Keratinocyte (primary cell): ENCODE measurements around the gene TMCC2. TPM values are rescaled to one million over a fixed set of nuclear protein-coding genes. Genes with fewer than 3 reads are reported as not detected.

Experiments
- DNase-seq: peaks from one replicate; pipeline ENCODE4 v3.0.0-alpha.2; 2011; ENCODE audit warnings: low read depth, missing footprints, low spot score
- FAIRE-seq: peaks from 2 replicates; lab custom pipeline; 2011; peaks lifted over from hg19 to GRCh38; lab: Jason Lieb, UNC
- H2AFZ ChIP-seq: 2 replicates; pipeline ENCODE4 v1.6.0; 2012; ENCODE audit warnings: low read length, control low read depth, inconsistent platforms; ENCODE audit not compliant: control insufficient read depth
- H3K27ac ChIP-seq: 2 replicates; pipeline ENCODE4 v1.5.1; 2011; ENCODE audit warnings: low read length; ENCODE audit not compliant: control insufficient read depth, insufficient read depth
- H3K27me3 ChIP-seq: 3 replicates; pipeline ENCODE4 v1.6.0; 2011; ENCODE audit warnings: low read length; ENCODE audit not compliant: control insufficient read depth, insufficient read depth; ENCODE audit errors: extremely low read depth
- H3K36me3 ChIP-seq, 2 experiments: 2 replicates in 1 of 2; 3 replicates in 1 of 2; pipeline ENCODE4 v1.5.1; 2011; ENCODE audit warnings: low read length in 2 of 2, mild to moderate bottlenecking in 1 of 2; ENCODE audit not compliant: control insufficient read depth in 2 of 2, insufficient read depth in 2 of 2; ENCODE audit errors: extremely low read depth in 1 of 2
- H3K4me1 ChIP-seq: 3 replicates; pipeline ENCODE4 v1.5.1; 2011; ENCODE audit warnings: low read length; ENCODE audit not compliant: control insufficient read depth, insufficient read depth; ENCODE audit errors: extremely low read depth
- H3K4me2 ChIP-seq: 3 replicates; pipeline ENCODE4 v1.6.0; 2011; ENCODE audit warnings: low read depth, low read length; ENCODE audit not compliant: control insufficient read depth, insufficient read depth; ENCODE audit errors: extremely low read depth
- H3K4me3 ChIP-seq, 3 experiments: fragments of 200-600 bp in 1 of 3; sonication (generic) in 1 of 3; 2 replicates in 2 of 3; 3 replicates in 1 of 3; pipeline ENCODE4 v1.5.1; 2011 to 2016; ENCODE audit warnings: low read length in 3 of 3, mild to moderate bottlenecking in 3 of 3, control low read depth in 2 of 3, inconsistent platforms in 1 of 3, low read depth in 1 of 3, mixed read lengths in 1 of 3, mixed run types in 1 of 3, moderate library complexity in 1 of 3; ENCODE audit not compliant: control insufficient read depth in 2 of 3, insufficient read depth in 2 of 3; ENCODE audit errors: extremely low read depth in 1 of 3
- H3K79me2 ChIP-seq: 2 replicates; pipeline ENCODE4 v1.6.0; 2012; ENCODE audit warnings: low read length; ENCODE audit not compliant: control insufficient read depth, insufficient read depth
- H3K9ac ChIP-seq: 3 replicates; pipeline ENCODE4 v1.6.0; 2011; ENCODE audit warnings: low read length; ENCODE audit not compliant: control insufficient read depth, insufficient read depth; ENCODE audit errors: extremely low read depth
- H3K9me1 ChIP-seq: 3 replicates; pipeline ENCODE4 v1.6.0; 2011; ENCODE audit warnings: low read length; ENCODE audit not compliant: control insufficient read depth, insufficient read depth; ENCODE audit errors: extremely low read depth
- H3K9me3 ChIP-seq: 2 replicates; pipeline ENCODE4 v1.5.1; 2012; ENCODE audit warnings: low read depth, low read length; ENCODE audit not compliant: control insufficient read depth
- H4K20me1 ChIP-seq: 3 replicates; pipeline ENCODE4 v1.6.0; 2011; ENCODE audit warnings: low read length; ENCODE audit not compliant: control insufficient read depth, insufficient read depth; ENCODE audit errors: extremely low read depth
- EZH2 ChIP-seq: IDR thresholded peaks from one replicate; pipeline ENCODE4 v1.6.1; 2012; ENCODE audit warnings: inconsistent platforms, mild to moderate bottlenecking, low read length, moderate library complexity
- dilution Hi-C: fragments of 300-500 bp; cut with MboI; formaldehyde crosslinking; loops from one replicate; pipeline ENCODE4 v1.7.0; 2020; ENCODE audit warnings: low sequenced_read_pairs; ENCODE audit not compliant: extremely low pct_ligation_motif_present
- polyA plus RNA-seq, 5 experiments: library from polyadenylated mRNA; depleted of rRNA in 3 of 5; stranded (reverse) in 3 of 5; stranded (forward) in 1 of 5; unstranded in 1 of 5; fragments of >200 nt; gene quantifications; 1 replicate in 1 of 5; 2 replicates in 3 of 5; 3 replicates in 1 of 5; pipeline versions ENCODE4 v1.2.1 to v1.2.3, GENCODE V29; 2011 to 2012; ENCODE audit warnings: missing spikeins in 2 of 5, low read depth in 1 of 5, low replicate concordance in 1 of 5
- TF ChIP-seq, protein P1 (sequence below), 3 experiments: IDR thresholded peaks in 1 of 3; conservative IDR thresholded peaks in 1 of 3; optimal IDR thresholded peaks in 1 of 3; 2 replicates in 2 of 3; 3 replicates in 1 of 3; pipeline versions ENCODE3 to v1.5.1; 2011; ENCODE audit warnings: low read length in 3 of 3, mild to moderate bottlenecking in 3 of 3, moderate library complexity in 2 of 3, control low read depth in 1 of 3, inconsistent platforms in 1 of 3; ENCODE audit not compliant: insufficient read depth in 2 of 3; ENCODE audit errors: extremely low read depth in 1 of 3

The TMCC2 gene
- polyA plus RNA-seq, 1 donor (not counting 4 experiments of a cell fraction or from before 2014, with no cell fraction given), result 0.60 TPM

DNA sequence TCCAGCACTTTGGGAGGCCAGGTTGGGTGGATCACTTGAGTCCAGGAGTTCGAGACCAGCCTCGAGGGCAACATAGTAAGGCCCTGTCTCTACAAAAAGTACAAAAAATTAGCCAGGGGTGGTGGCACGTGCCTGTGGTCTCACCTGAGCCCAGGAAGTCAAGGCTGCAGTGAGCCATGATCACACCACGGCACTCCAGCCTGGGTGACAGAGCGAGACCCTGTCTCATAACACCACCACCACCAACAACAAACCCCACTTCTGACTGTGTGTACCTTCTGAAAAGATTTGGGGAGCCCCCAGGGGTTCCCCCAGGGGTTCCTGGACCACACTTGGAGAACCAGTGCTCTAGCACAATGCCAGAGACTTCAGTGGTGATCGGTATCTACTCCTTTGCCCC is 63.9 kb downstream of the TMCC2 start:
- Histone ChIP-seq H3K9me3 (no peaks in the 10 kb centered on the region), H3K27ac (no peak overlapping the region), H3K9me1 (no peaks in the 10 kb centered on the region), H3K4me1 (peaks cover 53% of the 10 kb centered on the region), H4K20me1 (no peaks in the 10 kb centered on the region), H3K4me2 (no peak overlapping the region), H3K79me2 (no peaks in the 10 kb centered on the region), H3K36me3 (no peaks in the 10 kb centered on the region), H3K4me3 (no peak overlapping the region), H2AFZ (no peak overlapping the region), H3K27me3 (no peaks in the 10 kb centered on the region), H3K9ac (no peak overlapping the region)
- dilution Hi-C loops, result no loop called here
- FAIRE-seq (no peak), DNase-seq (no peak)
- no peak for TF ChIP-seq EZH2
- TF ChIP-seq, protein P1, sequence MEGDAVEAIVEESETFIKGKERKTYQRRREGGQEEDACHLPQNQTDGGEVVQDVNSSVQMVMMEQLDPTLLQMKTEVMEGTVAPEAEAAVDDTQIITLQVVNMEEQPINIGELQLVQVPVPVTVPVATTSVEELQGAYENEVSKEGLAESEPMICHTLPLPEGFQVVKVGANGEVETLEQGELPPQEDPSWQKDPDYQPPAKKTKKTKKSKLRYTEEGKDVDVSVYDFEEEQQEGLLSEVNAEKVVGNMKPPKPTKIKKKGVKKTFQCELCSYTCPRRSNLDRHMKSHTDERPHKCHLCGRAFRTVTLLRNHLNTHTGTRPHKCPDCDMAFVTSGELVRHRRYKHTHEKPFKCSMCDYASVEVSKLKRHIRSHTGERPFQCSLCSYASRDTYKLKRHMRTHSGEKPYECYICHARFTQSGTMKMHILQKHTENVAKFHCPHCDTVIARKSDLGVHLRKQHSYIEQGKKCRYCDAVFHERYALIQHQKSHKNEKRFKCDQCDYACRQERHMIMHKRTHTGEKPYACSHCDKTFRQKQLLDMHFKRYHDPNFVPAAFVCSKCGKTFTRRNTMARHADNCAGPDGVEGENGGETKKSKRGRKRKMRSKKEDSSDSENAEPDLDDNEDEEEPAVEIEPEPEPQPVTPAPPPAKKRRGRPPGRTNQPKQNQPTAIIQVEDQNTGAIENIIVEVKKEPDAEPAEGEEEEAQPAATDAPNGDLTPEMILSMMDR (optimal IDR thresholded peaks at IDR 0.05 in 1 of 3, IDR thresholded peaks at IDR 0.05 in 1 of 3, conservative IDR thresholded peaks at IDR 0.05 in 1 of 3; ENCODE audit: extremely low read depth in 1 of 3, insufficient read depth in 2 of 3, low read length in 3 of 3), result no peak

DNA sequence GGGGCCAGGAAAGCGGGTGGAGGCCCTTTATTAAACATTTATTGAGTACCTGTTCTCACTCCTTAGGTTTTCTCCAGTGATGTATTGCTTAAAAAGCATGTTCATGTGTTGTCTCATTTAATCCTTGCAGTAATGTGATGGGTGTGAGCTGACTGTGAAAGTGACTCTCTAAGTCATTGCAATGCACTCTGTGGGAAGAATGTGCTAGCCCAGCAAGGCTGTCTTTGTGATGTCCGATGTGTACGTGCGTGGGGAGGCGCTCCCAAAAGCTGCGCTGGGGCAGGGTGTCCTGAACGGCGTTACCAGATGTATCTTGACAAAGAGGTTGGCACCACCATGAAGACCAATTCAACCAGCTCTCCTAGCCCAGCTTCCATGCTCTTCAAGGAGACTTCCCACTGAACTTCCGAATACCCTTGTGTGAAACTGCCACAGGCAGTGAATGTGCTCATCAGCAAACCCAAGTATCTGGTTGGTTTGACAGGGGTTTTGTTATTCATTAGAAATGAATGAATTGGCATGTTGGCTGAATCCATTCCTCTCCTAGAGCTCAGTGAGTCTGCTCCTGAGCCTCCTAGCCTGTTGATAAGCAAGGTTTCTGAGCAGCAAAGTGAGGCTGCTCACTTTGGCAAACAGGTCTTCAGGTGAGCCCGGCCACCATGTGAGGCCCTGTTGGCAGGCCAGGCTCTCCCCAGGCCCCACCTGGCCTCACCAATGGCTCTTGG is 65.8 kb downstream of the TMCC2 start:
- no peaks in the 10 kb centered on the region for H3K9me3 ChIP-seq
- H3K79me2 ChIP-seq, result no peaks in the 10 kb centered on the region
- H3K36me3 ChIP-seq, result no peaks in the 10 kb centered on the region
- no peaks in the 10 kb centered on the region for H3K9me1 ChIP-seq
- H3K4me1 ChIP-seq, result peaks cover 50% of the 10 kb centered on the region
- peak overlapping the region; percentile 93 for H3K27ac ChIP-seq
- FAIRE-seq, result no peak
- no peaks in the 10 kb centered on the region for H4K20me1 ChIP-seq
- H3K9ac ChIP-seq, result peak overlapping the region; percentile 71
- H3K27me3 ChIP-seq, result no peaks in the 10 kb centered on the region
- H2AFZ ChIP-seq, result no peak overlapping the region
- dilution Hi-C loops, result no loop called here
- H3K4me2 ChIP-seq, result peak overlapping the region; percentile 77
- TF ChIP-seq, protein P1 (optimal IDR thresholded peaks at IDR 0.05 in 1 of 3, IDR thresholded peaks at IDR 0.05 in 1 of 3, conservative IDR thresholded peaks at IDR 0.05 in 1 of 3; ENCODE audit: extremely low read depth in 1 of 3, insufficient read depth in 2 of 3, low read length in 3 of 3), result no peak
- TF ChIP-seq EZH2, result no peak
- peak overlapping the region in 1 of 3 experiments; percentile 15 for H3K4me3 ChIP-seq
- no peak for DNase-seq
